Heart left ventricle (tissue), 13 donors: ENCODE measurements around the gene DNAAF5.

Experiments
- CTCF ChIP-seq, 12 donors: fragments of 200-600 bp; sonication (generic) in 4 of 12; IDR thresholded peaks; one replicate each; pipeline versions ENCODE4 v1.5.0 to v1.8.0; 2018 to 2022; ENCODE audit warnings: antibody characterized with exemption in 12 of 12, mild to moderate bottlenecking in 5 of 12
- POLR2A ChIP-seq, 2 donors: fragments of 450-650 bp; IDR thresholded peaks; one replicate each; pipeline ENCODE4 v1.6.1; 2017; ENCODE audit warnings: antibody characterized with exemption in 2 of 2, mild to moderate bottlenecking in 2 of 2, moderate library complexity in 2 of 2
- donor health status: ischemic (EF 13 %, LVEDD 7.1; RV severe dilation, severe dysfunction).
- donor health status: DM: no; HTN: yes; CAD: no.
- donor health status: DM: no; HTN: no; CAD: no.
- donor health status: ischemic (EF 25% LVEDD 6.9; RV normal size, moderate dysfunction).
- donor health status: ischemic (EF 25% LVEDD 5.7; RV mildly dilated, moderate dysfunction).
- donor health status: ischemic (EF 35%, LVEDD 5.7; RV mildly dilated, moderate dysfunction).
- donor health status: nonischemic (EF 11% LVEDD 7.7; RV severe dilation, severe dysfunction).
- donor health status: DM: yes; HTN: yes; CAD: no.
- donor health status: PGD.
- donor health status: ischemic (EF 29% LVEDD 5.4; RV normal size, mild dysfunction).
- donor health status: nonischemic (EF 23%, LVEDD 6.1; RV moderate dilation, normal function).

- no peak for TF ChIP-seq CTCF (IDR thresholded peaks at IDR 0.05)
- TF ChIP-seq POLR2A (IDR thresholded peaks at IDR 0.05), result no peak
Measured at GRCh38 chr7:713488-714230, 12.8 kb upstream of the DNAAF5 start.
